Psoas muscle (tissue), 8 donors: ENCODE results near the gene STRIP1. TPM values are rescaled to one million over a fixed set of nuclear protein-coding genes. Genes with fewer than 3 reads are reported as not detected.
A peak's percentile ranks its signal among the peaks of the same experiment; 100 is the strongest.

Source experiments
- ATAC-seq, 4 donors: fragments of 200-7000 bp; cut with Tn5 transposase; one replicate each; pipeline ENCODE4 v1.9.1; 2020; ENCODE audit warnings: moderate library complexity in 3 of 4, mild to moderate bottlenecking in 2 of 4
- DNase-seq, 2 donors: peaks; one replicate each; pipeline ENCODE4 v3.0.0-alpha.2; 2020
- H3K27ac ChIP-seq: fragments of 200-600 bp; one replicate; pipeline ENCODE4 v1.8.0; 2022
- H3K27me3 ChIP-seq, 3 donors: fragments of 200-600 bp in 1 of 3; one replicate each; pipeline versions ENCODE4 v1.6.1 to v1.8.0; 2013 to 2022; ENCODE audit warnings: low read length in 2 of 3, mild to moderate bottlenecking in 2 of 3, moderate library complexity in 1 of 3; ENCODE audit not compliant: insufficient read depth in 3 of 3
- H3K36me3 ChIP-seq, 2 donors: fragments of 200-600 bp in 1 of 2; one replicate each; pipeline versions ENCODE4 v1.6.1 to v1.8.0; 2013 to 2022; ENCODE audit warnings: low read depth in 1 of 2, mild to moderate bottlenecking in 1 of 2, moderate library complexity in 1 of 2; ENCODE audit not compliant: insufficient read depth in 1 of 2
- H3K4me1 ChIP-seq: fragments of 200-600 bp; one replicate; pipeline ENCODE4 v1.8.0; 2022
- H3K4me3 ChIP-seq: fragments of 200-600 bp; one replicate; pipeline ENCODE4 v1.8.0; 2022; ENCODE audit warnings: mild to moderate bottlenecking
- H3K9me3 ChIP-seq: fragments of 200-600 bp; one replicate; pipeline ENCODE4 v1.8.0; 2022
- CTCF ChIP-seq: fragments of 200-600 bp; IDR thresholded peaks from one replicate; pipeline ENCODE4 v1.8.0; 2022; ENCODE audit warnings: antibody characterized with exemption
- WGBS, 3 donors: extraction: QIAGEN DNeasy Blood & Tissue Kit; methylation state at CpG; one replicate each; pipeline versions ENCODE4 v1.1.6 to v1.1.7; 2013; 5-methylcytosine and 5-hydroxymethylcytosine counted together
- intact Hi-C, 2 donors: fragments of 100-400 bp; cut with DNase I; formaldehyde crosslinking; loops; one replicate each; pipeline versions ENCODE4 v1.11.0 to v1.14.2; 2022
- polyA plus RNA-seq, 3 donors: library from polyadenylated mRNA; stranded (reverse); fragments of 200-250 nt; gene quantifications; one replicate each; pipeline ENCODE4 v1.2.3, GENCODE V29; 2013
- total RNA-seq, 4 donors: library from RNA; stranded (reverse); fragmentation: NEBNext Ultra II Directional in 2 of 4; extraction: Animal tissue kit (Norgen Biotek cat#: 25700) in 2 of 4; gene quantifications; one replicate each; pipeline versions ENCODE4 v1.2.1 to v1.2.4, GENCODE V29; 2021 to 2023
- donor health status: healthy with polysubstance abuse.
- donor health status: DM: no; HTN: no; CAD: no; lungs with moderate emphysema.
- donor health status: Bipolar disorder and iron deficiency.
- donor health status: healthy.
- donor health status: DM: yes; HTN: yes; CAD: no.
- donor health status: DM: no; HTN: no; CAD: no.
- donor health status: DM: no; HTN: no; CAD: no.
- donor health status: DM: yes; HTN: yes; CAD: no.

STRIP1 gene
- total and polyA plus RNA-seq, 7 donors: 12.1 to 23.1 (median 16.4) TPM

- no peak for TF ChIP-seq CTCF
- no peak overlapping the region for H3K27ac ChIP-seq
- 69 to 78% (median 72%) methylated on average over 5 of the region's 5 CpGs for WGBS, 3 donors
- no peak overlapping the region for H3K4me3 ChIP-seq
- intact Hi-C loops: no loop called here
- no peaks in the 10 kb centered on the region for H3K9me3 ChIP-seq
- peaks cover 6% of the 10 kb centered on the region for H3K4me1 ChIP-seq
- peaks cover 2 to 37% (median 15%) of the 10 kb centered on the region in 3 donors for H3K27me3 ChIP-seq
- no peaks in the 10 kb centered on the region for H3K36me3 ChIP-seq
- DNase-seq (peak in 1 of 2 donors; percentile 14), ATAC-seq (no peak)
These were observed 46.6 kb downstream of the STRIP1 start for GRCh38 chr1:110081061-110081460.

- WGBS, 3 donors: 78 to 90% (median 89%) methylated on average over 5 of the region's 5 CpGs
- ATAC-seq (no peak), DNase-seq (peak in 1 of 2 donors; percentile 0)
- no peak overlapping the region for H3K4me3 ChIP-seq
- H3K36me3 ChIP-seq: no peaks in the 10 kb centered on the region
- H3K9me3 ChIP-seq: no peaks in the 10 kb centered on the region
- H3K4me1 ChIP-seq: peaks cover 6% of the 10 kb centered on the region
- intact Hi-C loops: no loop called here
- TF ChIP-seq CTCF: no peak
- no peak overlapping the region for H3K27ac ChIP-seq
- peaks cover 2 to 49% (median 15%) of the 10 kb centered on the region in 3 donors for H3K27me3 ChIP-seq
These were observed 48.1 kb downstream of the STRIP1 start for GRCh38 chr1:110082477-110082876.

- 45 to 49% (median 47%) methylated on average over 15 of the region's 15 CpGs for WGBS, 3 donors
- H3K4me3 ChIP-seq: peak overlapping the region; percentile 78
- intact Hi-C loops: no loop called here
- no peak overlapping the region for H3K27ac ChIP-seq
- ATAC-seq: no peak
- peak in 1 of 2 donors; percentile 8 for DNase-seq
- H3K27me3 ChIP-seq: peaks cover 2 to 56% (median 15%) of the 10 kb centered on the region in 3 donors
- no peaks in the 10 kb centered on the region for H3K36me3 ChIP-seq
- H3K4me1 ChIP-seq: peaks cover 6% of the 10 kb centered on the region
- H3K9me3 ChIP-seq: no peaks in the 10 kb centered on the region
- no peak for TF ChIP-seq CTCF
These were observed 48.8 kb downstream of the STRIP1 start for GRCh38 chr1:110083061-110083865.

- Histone ChIP-seq H3K4me1 (peaks cover 6% of the 10 kb centered on the region), H3K4me3 (peak overlapping the region; percentile 78), H3K36me3 (no peaks in the 10 kb centered on the region), H3K27ac (no peak overlapping the region), H3K27me3 (peaks cover 2 to 56% (median 15%) of the 10 kb centered on the region in 3 donors), H3K9me3 (no peaks in the 10 kb centered on the region)
- peak in 1 of 2 donors; percentile 50 for DNase-seq
- 9 to 15% (median 13%) methylated on average over 36 to 37 of the region's 37 CpGs for WGBS, 3 donors
- TF ChIP-seq CTCF: no peak
- intact Hi-C loops: no loop called here
- peak in 3 of 4 donors; percentile 25 to 43 (median 38) for ATAC-seq
These were observed 49.4 kb downstream of the STRIP1 start for GRCh38 chr1:110083866-110084226.
